Measurements from ENCODE around the gene TBC1D30.

DNA sequence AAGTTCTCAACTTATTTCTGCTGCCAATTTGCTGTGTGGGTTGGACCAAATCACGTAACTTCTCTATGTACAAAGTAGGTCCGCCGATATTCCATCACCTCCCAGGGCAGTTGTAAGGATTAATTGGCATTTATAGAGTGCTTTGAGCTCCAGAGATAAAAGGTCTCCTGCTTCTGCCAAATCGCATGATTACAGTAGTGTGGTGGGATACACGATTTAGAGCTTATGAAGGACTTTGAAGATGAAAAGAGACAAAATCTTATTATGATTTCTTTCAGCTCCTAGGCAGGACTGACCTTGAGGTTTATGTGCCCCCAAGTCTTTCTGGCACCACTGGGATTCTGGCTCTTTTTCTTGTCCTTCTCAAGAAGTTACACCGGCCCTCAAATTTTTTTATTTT, 84.7 kb downstream of the TBC1D30 start:
- TF ChIP-seq, protein P1, sequence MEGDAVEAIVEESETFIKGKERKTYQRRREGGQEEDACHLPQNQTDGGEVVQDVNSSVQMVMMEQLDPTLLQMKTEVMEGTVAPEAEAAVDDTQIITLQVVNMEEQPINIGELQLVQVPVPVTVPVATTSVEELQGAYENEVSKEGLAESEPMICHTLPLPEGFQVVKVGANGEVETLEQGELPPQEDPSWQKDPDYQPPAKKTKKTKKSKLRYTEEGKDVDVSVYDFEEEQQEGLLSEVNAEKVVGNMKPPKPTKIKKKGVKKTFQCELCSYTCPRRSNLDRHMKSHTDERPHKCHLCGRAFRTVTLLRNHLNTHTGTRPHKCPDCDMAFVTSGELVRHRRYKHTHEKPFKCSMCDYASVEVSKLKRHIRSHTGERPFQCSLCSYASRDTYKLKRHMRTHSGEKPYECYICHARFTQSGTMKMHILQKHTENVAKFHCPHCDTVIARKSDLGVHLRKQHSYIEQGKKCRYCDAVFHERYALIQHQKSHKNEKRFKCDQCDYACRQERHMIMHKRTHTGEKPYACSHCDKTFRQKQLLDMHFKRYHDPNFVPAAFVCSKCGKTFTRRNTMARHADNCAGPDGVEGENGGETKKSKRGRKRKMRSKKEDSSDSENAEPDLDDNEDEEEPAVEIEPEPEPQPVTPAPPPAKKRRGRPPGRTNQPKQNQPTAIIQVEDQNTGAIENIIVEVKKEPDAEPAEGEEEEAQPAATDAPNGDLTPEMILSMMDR (IDR thresholded peaks at IDR 0.05) = no peak
- no peak for TF ChIP-seq POLR2A (IDR thresholded peaks at IDR 0.05)
